SK-N-MC (cell line): ENCODE results near the gene TIPARP.

ENCODE experiments used
- DNase-seq: peaks from one replicate; pipeline ENCODE4 v3.0.0-alpha.2; 2011; ENCODE audit warnings: low read depth, low spot score
- H3K27ac ChIP-seq: fragments of 200-600 bp; sonication (generic); 2 replicates; pipeline ENCODE4 v1.5.1; 2016; ENCODE audit warnings: mixed run types
- H3K36me3 ChIP-seq: fragments of 200-600 bp; sonication (generic); 2 replicates; pipeline ENCODE4 v1.6.1; 2017; ENCODE audit warnings: antibody characterized with exemption, low read length, mixed read lengths; ENCODE audit not compliant: insufficient read depth
- H3K4me3 ChIP-seq: fragments of 200-600 bp; sonication (generic); 2 replicates; pipeline ENCODE4 v1.5.1; 2016
- H3K9ac ChIP-seq: fragments of 200-600 bp; sonication (generic); 2 replicates; pipeline ENCODE4 v1.8.0; 2017; ENCODE audit warnings: mixed run types, mixed read lengths; ENCODE audit not compliant: insufficient read length
- H3K9me3 ChIP-seq: fragments of 200-600 bp; sonication (generic); 2 replicates; pipeline ENCODE4 v1.6.1; 2017; ENCODE audit warnings: low read depth, mild to moderate bottlenecking, antibody characterized with exemption, low read length, moderate library complexity, mixed read lengths
- EZH2 ChIP-seq: fragments of 200-600 bp; sonication (generic); IDR thresholded peaks from one replicate; pipeline ENCODE4 v1.6.1; 2017; ENCODE audit warnings: antibody characterized with exemption
- FOXP2 ChIP-seq: optimal IDR thresholded peaks from 2 replicates; pipeline ENCODE3; 2011; ENCODE audit warnings: mild to moderate bottlenecking, moderate library complexity; ENCODE audit not compliant: insufficient read depth; ENCODE audit errors: extremely low read length, control extremely low read depth
- POLR2AphosphoS5 ChIP-seq: IDR thresholded peaks from 2 replicates; pipeline ENCODE4 v1.6.1; 2012; ENCODE audit warnings: mild to moderate bottlenecking, low read depth, low read length, borderline replicate concordance

TIPARP gene

GRCh38 chr3:156742401-156742800 lies 68.0 kb downstream of the TIPARP start:
- no peak overlapping the region for H3K9ac ChIP-seq
- DNase-seq = no peak
- H3K9me3 ChIP-seq = no peaks in the 10 kb centered on the region
- H3K4me3 ChIP-seq = no peak overlapping the region
- TF ChIP-seq POLR2AphosphoS5 = no peak
- TF ChIP-seq EZH2 = no peak
- TF ChIP-seq FOXP2 = no peak
- H3K36me3 ChIP-seq = no peaks in the 10 kb centered on the region
- H3K27ac ChIP-seq = no peak overlapping the region

GRCh38 chr3:156743859-156744258 lies 69.5 kb downstream of the TIPARP start:
- DNase-seq = no peak
- no peak overlapping the region for H3K4me3 ChIP-seq
- H3K9me3 ChIP-seq = no peaks in the 10 kb centered on the region
- H3K9ac ChIP-seq = no peak overlapping the region
- TF ChIP-seq POLR2AphosphoS5 = no peak
- no peak for TF ChIP-seq EZH2
- no peak for TF ChIP-seq FOXP2
- H3K27ac ChIP-seq = no peak overlapping the region
- H3K36me3 ChIP-seq = no peaks in the 10 kb centered on the region

GRCh38 chr3:156744631-156745030 lies 70.2 kb downstream of the TIPARP start:
- Histone ChIP-seq H3K36me3 (no peaks in the 10 kb centered on the region), H3K27ac (no peak overlapping the region), H3K9ac (no peak overlapping the region), H3K4me3 (no peak overlapping the region), H3K9me3 (no peaks in the 10 kb centered on the region)
- DNase-seq = no peak
- TF ChIP-seq FOXP2 (no peak), EZH2 (no peak), POLR2AphosphoS5 (no peak)

- Histone ChIP-seq H3K9me3 (no peaks in the 10 kb centered on the region), H3K9ac (no peak overlapping the region), H3K27ac (no peak overlapping the region), H3K4me3 (no peak overlapping the region), H3K36me3 (no peaks in the 10 kb centered on the region)
- TF ChIP-seq EZH2 = no peak
- no peak for DNase-seq
Observed at GRCh38 chr3:156745766-156746165, 71.4 kb downstream of the TIPARP start.

GRCh38 chr3:156747046-156747445 lies 72.7 kb downstream of the TIPARP start:
- Histone ChIP-seq H3K9ac (no peak overlapping the region), H3K4me3 (no peak overlapping the region), H3K9me3 (no peaks in the 10 kb centered on the region), H3K27ac (no peak overlapping the region), H3K36me3 (no peaks in the 10 kb centered on the region)
- TF ChIP-seq POLR2AphosphoS5 (no peak), FOXP2 (no peak), EZH2 (no peak)
- DNase-seq = no peak

GRCh38 chr3:156749244-156749643 lies 74.9 kb downstream of the TIPARP start:
- Histone ChIP-seq H3K9me3 (no peaks in the 10 kb centered on the region), H3K27ac (peak overlapping the region; percentile 99), H3K36me3 (no peaks in the 10 kb centered on the region), H3K9ac (peak overlapping the region; percentile 40), H3K4me3 (no peak overlapping the region)
- DNase-seq = no peak
- no peak for TF ChIP-seq FOXP2
- no peak for TF ChIP-seq EZH2
- no peak for TF ChIP-seq POLR2AphosphoS5

GRCh38 chr3:156750191-156750873 lies 75.9 kb downstream of the TIPARP start:
- no peak for TF ChIP-seq POLR2AphosphoS5
- no peaks in the 10 kb centered on the region for H3K9me3 ChIP-seq
- H3K9ac ChIP-seq = peak overlapping the region; percentile 74
- H3K4me3 ChIP-seq = peak overlapping the region; percentile 73
- peak overlapping the region; percentile 99 for H3K27ac ChIP-seq
- no peak for DNase-seq
- H3K36me3 ChIP-seq = no peaks in the 10 kb centered on the region

GRCh38 chr3:156750874-156751245 lies 76.5 kb downstream of the TIPARP start:
- no peak for TF ChIP-seq EZH2
- no peak for TF ChIP-seq POLR2AphosphoS5
- TF ChIP-seq FOXP2 = no peak
- H3K4me3 ChIP-seq = peak overlapping the region; percentile 73
- no peak for DNase-seq
- H3K27ac ChIP-seq = peak overlapping the region; percentile 99
- H3K36me3 ChIP-seq = no peaks in the 10 kb centered on the region
- no peaks in the 10 kb centered on the region for H3K9me3 ChIP-seq
- peak overlapping the region; percentile 74 for H3K9ac ChIP-seq

GRCh38 chr3:156751461-156752025 lies 77.2 kb downstream of the TIPARP start:
- DNase-seq = peak; percentile 94
- H3K4me3 ChIP-seq = peak overlapping the region; percentile 73

More at GRCh38 chr3:156751461-156752025, 77.2 kb downstream of the TIPARP start:
- H3K9ac ChIP-seq = peak overlapping the region; percentile 74
- H3K27ac ChIP-seq = peak overlapping the region; percentile 99
- no peaks in the 10 kb centered on the region for H3K9me3 ChIP-seq
- no peaks in the 10 kb centered on the region for H3K36me3 ChIP-seq
- TF ChIP-seq FOXP2 (peak; percentile 98), POLR2AphosphoS5 (peak; percentile 44; the same call in 1 of the 2 replicates), EZH2 (no peak)
